ENCODE results near the gene LZTS3. TPM values are rescaled to one million over a fixed set of nuclear protein-coding genes. Genes with fewer than 3 reads are reported as not detected.

LZTS3 gene
- total RNA-seq, 3 donors from 2014 or later (not counting 1 experiment from before 2014, with no cell fraction given), result 3.1 to 4.6 (median 3.3) TPM

- no peak for TF ChIP-seq CTCF (IDR thresholded peaks at IDR 0.05)
- ATAC-seq, result no peak
- WGBS (ENCODE audit: insufficient coverage), result 55% methylated on average over 5 of the region's 5 CpGs
- no peak overlapping the region for H3K4me3 ChIP-seq (ENCODE audit: low read length)
- H3K4me1 ChIP-seq (ENCODE audit: control insufficient read depth, insufficient read depth, low read length), result peaks cover 19% of the 10 kb centered on the region
- no peaks in the 10 kb centered on the region for H3K36me3 ChIP-seq (ENCODE audit: control insufficient read depth, insufficient read depth, low read length)
- Mint-ChIP-seq H3K27me3 (ENCODE audit: low read depth in 2 of 2) (peaks cover 46 to 50% of the 10 kb centered on the region in 2 donors), H3K27ac (peak overlapping the region; percentile 57 to 82), H3K4me1 (peaks cover 14 to 24% of the 10 kb centered on the region in 2 donors), H3K9me3 (no peaks in the 10 kb centered on the region), H3K36me3 (no peaks in the 10 kb centered on the region), H3K4me3 (peak overlapping the region; percentile 53)
- peaks cover 31% of the 10 kb centered on the region for H3K27me3 ChIP-seq (ENCODE audit: control insufficient read depth, insufficient read depth, low read length)
- H3K9me3 ChIP-seq (ENCODE audit: control insufficient read depth, insufficient read depth, low read length), result no peaks in the 10 kb centered on the region
- no peak overlapping the region for H3K27ac ChIP-seq (ENCODE audit: low read length)
- intact Hi-C loops (cut with micrococcal nuclease), result no loop called here
- no peak for DNase-seq
These were observed 1.0 kb downstream of the LZTS3 start for GRCh38 chr20:3172126-3172932.

GRCh38 chr20:3171391-3172125, 1.8 kb downstream of the LZTS3 start:
- H3K9me3 ChIP-seq (ENCODE audit: control insufficient read depth, insufficient read depth, low read length), result no peaks in the 10 kb centered on the region
- Mint-ChIP-seq H3K27ac (peak overlapping the region; percentile 57 to 82), H3K4me1 (peaks cover 14 to 24% of the 10 kb centered on the region in 2 donors), H3K9me3 (no peaks in the 10 kb centered on the region), H3K4me3 (peak overlapping the region; percentile 53), H3K36me3 (no peaks in the 10 kb centered on the region), H3K27me3 (ENCODE audit: low read depth in 2 of 2) (peaks cover 47 to 50% of the 10 kb centered on the region in 2 donors)
- H3K4me3 ChIP-seq (ENCODE audit: low read length), result no peak overlapping the region
- peaks cover 35% of the 10 kb centered on the region for H3K27me3 ChIP-seq (ENCODE audit: control insufficient read depth, insufficient read depth, low read length)
- peaks cover 19% of the 10 kb centered on the region for H3K4me1 ChIP-seq (ENCODE audit: control insufficient read depth, insufficient read depth, low read length)
- TF ChIP-seq CTCF (IDR thresholded peaks at IDR 0.05), result no peak
- ATAC-seq, result no peak
- WGBS (ENCODE audit: insufficient coverage), result 90% methylated on average over 12 of the region's 14 CpGs
- H3K36me3 ChIP-seq (ENCODE audit: control insufficient read depth, insufficient read depth, low read length), result no peaks in the 10 kb centered on the region
- intact Hi-C loops (cut with micrococcal nuclease), result no loop called here
- no peak overlapping the region for H3K27ac ChIP-seq (ENCODE audit: low read length)
- no peak for DNase-seq

- Mint-ChIP-seq H3K27ac (no peak overlapping the region), H3K9me3 (no peaks in the 10 kb centered on the region), H3K36me3 (no peaks in the 10 kb centered on the region), H3K27me3 (ENCODE audit: low read depth in 2 of 2) (peaks cover 33 to 43% of the 10 kb centered on the region in 2 donors), H3K4me1 (peaks cover 5 to 15% of the 10 kb centered on the region in 2 donors), H3K4me3 (no peak overlapping the region)
- Histone ChIP-seq H3K27me3 (ENCODE audit: control insufficient read depth, insufficient read depth, low read length) (peaks cover 23% of the 10 kb centered on the region), H3K27ac (ENCODE audit: low read length) (no peak overlapping the region), H3K4me1 (ENCODE audit: control insufficient read depth, insufficient read depth, low read length) (peaks cover 15% of the 10 kb centered on the region), H3K4me3 (ENCODE audit: low read length) (no peak overlapping the region), H3K36me3 (ENCODE audit: control insufficient read depth, insufficient read depth, low read length) (no peaks in the 10 kb centered on the region), H3K9me3 (ENCODE audit: control insufficient read depth, insufficient read depth, low read length) (no peaks in the 10 kb centered on the region)
- no peak for DNase-seq
- no peak for TF ChIP-seq CTCF (IDR thresholded peaks at IDR 0.05)
- no peak for ATAC-seq
- WGBS (ENCODE audit: insufficient coverage), result 86% methylated on average over 7 of the region's 7 CpGs
- intact Hi-C loops (cut with micrococcal nuclease), result no loop called here
These were observed 4.3 kb downstream of the LZTS3 start for GRCh38 chr20:3168829-3169590.
